Measurements from ENCODE around the gene RBM11. TPM values are rescaled to one million over a fixed set of nuclear protein-coding genes. Genes with fewer than 3 reads are reported as not detected.
"Not testable (repeated sequence)": the region's sequence is repeated elsewhere in the genome, so short reads cannot be mapped to it uniquely, and the experiment has no call there.

The RBM11 gene
- not detected in 2 replicates for total RNA-seq

- DNase-seq, result peak; percentile 11
Measured at GRCh38 chr21:14215971-14216641, at the start of gene RBM11. RBM11 (plus strand) TSS chr21:14216157; CDS start chr21:14216187, 30 bp downstream.

GRCh38 chr21:14166463-14167223 lies 49.3 kb upstream of the RBM11 start:
- not testable (repeated sequence) for DNase-seq

- DNase-seq, result no peak
Measured at GRCh38 chr21:14206222-14206621, 9.7 kb upstream of the RBM11 start.

GRCh38 chr21:14210738-14211137 lies 5.2 kb upstream of the RBM11 start, which contains the start of gene LIPI:
LIPI (minus strand) TSS chr21:14210955; CDS start chr21:14210845, 110 bp downstream.
- no peak for DNase-seq

- no peak for DNase-seq
Measured at GRCh38 chr21:14213164-14213563, 2.8 kb upstream of the RBM11 start.

- no peak for DNase-seq
Measured at GRCh38 chr21:14223365-14223764, 7.4 kb downstream of the RBM11 start.

- DNase-seq, result no peak
Measured at GRCh38 chr21:14229399-14229798, 13.4 kb downstream of the RBM11 start.

- no peak for DNase-seq
Measured at GRCh38 chr21:14235101-14235500, 19.1 kb downstream of the RBM11 start.

GRCh38 chr21:14236180-14236579 lies 20.2 kb downstream of the RBM11 start:
- DNase-seq, result no peak

GRCh38 chr21:14239281-14239680 lies 23.3 kb downstream of the RBM11 start:
- no peak for DNase-seq

GRCh38 chr21:14241297-14241696 lies 25.3 kb downstream of the RBM11 start:
- no peak for DNase-seq

GRCh38 chr21:14243461-14243860 lies 27.5 kb downstream of the RBM11 start:
- DNase-seq, result no peak

- DNase-seq, result no peak
Measured at GRCh38 chr21:14243874-14244273, 27.9 kb downstream of the RBM11 start.

GRCh38 chr21:14244911-14245310 lies 29.0 kb downstream of the RBM11 start:
- no peak for DNase-seq

GRCh38 chr21:14245711-14246110 lies 29.8 kb downstream of the RBM11 start:
- no peak for DNase-seq

- DNase-seq, result no peak
Measured at GRCh38 chr21:14251336-14251735, 35.4 kb downstream of the RBM11 start.

- peak; percentile 79 for DNase-seq
Measured at GRCh38 chr21:14259747-14260146, 43.8 kb downstream of the RBM11 start.

GRCh38 chr21:14260174-14260764 lies 44.3 kb downstream of the RBM11 start:
- DNase-seq, result no peak

GRCh38 chr21:14262039-14262438 lies 46.1 kb downstream of the RBM11 start:
- DNase-seq, result no peak

GRCh38 chr21:14263879-14264278 lies 47.9 kb downstream of the RBM11 start:
- DNase-seq, result no peak

GRCh38 chr21:14265023-14265422 lies 49.1 kb downstream of the RBM11 start:
- no peak for DNase-seq

GRCh38 chr21:14267076-14267475 lies 51.1 kb downstream of the RBM11 start:
- no peak for DNase-seq

- DNase-seq, result no peak
Measured at GRCh38 chr21:14270631-14271030, 54.7 kb downstream of the RBM11 start.

GRCh38 chr21:14271053-14271452 lies 55.1 kb downstream of the RBM11 start:
- no peak for DNase-seq
